Measurements from ENCODE around the gene GPR157.
"Not testable (repeated sequence)": the region's sequence is repeated elsewhere in the genome, so short reads cannot be mapped to it uniquely, and the experiment has no call there.

Gene GPR157

DNA sequence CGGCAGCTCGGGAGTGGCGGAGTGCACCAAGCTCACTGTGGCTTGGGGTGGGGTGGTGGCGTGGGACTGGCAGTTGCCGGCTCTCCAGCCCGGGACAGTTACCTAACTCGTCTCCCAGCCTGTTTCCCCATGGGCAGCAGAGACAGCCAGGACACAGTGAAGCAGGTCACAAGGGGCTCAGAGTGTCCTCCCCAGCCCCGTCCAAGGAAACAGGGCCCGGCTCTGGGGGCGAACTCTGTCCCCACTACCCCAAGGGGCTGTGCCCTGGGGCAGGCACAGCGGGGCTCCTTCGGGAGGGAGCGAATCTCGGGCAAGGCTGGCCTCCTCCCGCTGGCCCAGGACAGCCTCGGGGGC is 759 bp downstream of the GPR157 start:
- DNase-seq (ENCODE audit: low spot score): peak; percentile 34
- ChIA-PET CTCF (interaction anchor here (0.6 to 1.0 kb wide), 4 partner anchors 17 to 360 kb away, joined by 3 to 6 read pairs (median 4); no protein-coding TSS in a partner anchor), POLR2A (ENCODE audit: low non-redundant PET) (interaction anchor here (1.6 kb wide), 1 partner anchor 10 kb away, joined by 3 read pairs; no protein-coding TSS in a partner anchor)
- peak overlapping the region; percentile 83 for H3K27ac ChIP-seq
- TF ChIP-seq CTCF (conservative IDR thresholded peaks at IDR 0.05; ENCODE audit: low read depth): no peak

DNA sequence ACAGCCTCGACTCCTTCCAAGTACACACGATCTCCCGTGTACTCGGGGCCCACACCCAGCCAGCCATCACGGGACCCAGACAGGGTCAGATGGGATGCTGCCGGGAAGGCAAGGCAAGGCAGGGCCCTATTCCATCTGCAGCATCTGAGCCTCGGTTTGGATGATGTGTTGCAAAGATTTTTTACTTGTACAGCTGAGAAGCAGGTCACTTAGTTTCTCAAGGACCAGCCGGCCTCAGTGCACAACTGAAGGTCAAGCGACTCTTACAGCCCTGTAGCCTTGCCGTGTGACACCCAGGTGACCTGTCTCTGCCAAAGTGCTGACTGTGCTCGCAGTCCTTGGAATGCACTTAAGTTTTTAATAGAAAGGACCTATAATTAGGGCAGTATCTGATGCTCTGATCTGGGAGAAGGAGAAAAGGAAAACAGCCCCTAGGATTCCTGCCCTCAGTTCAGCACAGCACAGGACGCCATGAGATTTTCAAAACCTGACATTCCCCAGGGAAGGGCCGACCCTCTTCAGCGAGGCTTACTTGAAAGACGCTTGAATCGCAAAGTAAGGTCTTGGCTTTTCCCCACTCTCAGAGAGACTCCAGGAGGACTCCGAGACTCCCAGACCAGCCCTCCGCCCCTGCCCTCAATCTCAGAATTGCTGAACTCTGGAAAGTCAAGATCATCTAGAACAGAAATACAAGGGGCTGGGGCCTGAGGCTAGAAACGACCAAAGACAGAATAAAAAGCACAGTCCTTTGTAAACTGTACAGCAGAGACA is 1.3 kb downstream of the GPR157 start:
- ChIA-PET CTCF (interaction anchor here (0.6 to 0.7 kb wide), 2 partner anchors 80 to 352 kb away, joined by 3 to 6 read pairs; no protein-coding TSS in a partner anchor), POLR2A (ENCODE audit: low non-redundant PET) (interaction anchor here (0.5 to 1.6 kb wide), 2 partner anchors 9 to 31 kb away, joined by 3 to 7 read pairs; no protein-coding TSS in a partner anchor)
- H3K27ac ChIP-seq: peak overlapping the region; percentile 83
- no peak for DNase-seq (ENCODE audit: low spot score)
- TF ChIP-seq CTCF (conservative IDR thresholded peaks at IDR 0.05; ENCODE audit: low read depth): no peak

GRCh38 chr1:9126511-9126910 is 2.4 kb downstream of the GPR157 start:
- ChIA-PET CTCF (interaction anchor here (0.6 to 0.7 kb wide), 2 partner anchors 329 to 445 kb away, joined by 4 to 5 read pairs; no protein-coding TSS in a partner anchor), POLR2A (ENCODE audit: low non-redundant PET) (no interaction called here)

GRCh38 chr1:9125847-9126246 is 3.1 kb downstream of the GPR157 start:
- ChIA-PET CTCF (interaction anchor here (0.6 to 1.1 kb wide), 2 partner anchors 15 to 330 kb away, joined by 3 to 4 read pairs; no protein-coding TSS in a partner anchor), POLR2A (ENCODE audit: low non-redundant PET) (interaction anchor here (0.5 kb wide), 1 partner anchor 53 kb away, joined by 8 read pairs; no protein-coding TSS in a partner anchor)
- DNase-seq (ENCODE audit: low spot score); H3K27ac ChIP-seq: not testable (repeated sequence)

More at GRCh38 chr1:9126511-9126910, 2.4 kb downstream of the GPR157 start:
- no peak overlapping the region for H3K27ac ChIP-seq
- TF ChIP-seq CTCF (conservative IDR thresholded peaks at IDR 0.05; ENCODE audit: low read depth): no peak
- peak; percentile 36 for DNase-seq (ENCODE audit: low spot score)

DNA sequence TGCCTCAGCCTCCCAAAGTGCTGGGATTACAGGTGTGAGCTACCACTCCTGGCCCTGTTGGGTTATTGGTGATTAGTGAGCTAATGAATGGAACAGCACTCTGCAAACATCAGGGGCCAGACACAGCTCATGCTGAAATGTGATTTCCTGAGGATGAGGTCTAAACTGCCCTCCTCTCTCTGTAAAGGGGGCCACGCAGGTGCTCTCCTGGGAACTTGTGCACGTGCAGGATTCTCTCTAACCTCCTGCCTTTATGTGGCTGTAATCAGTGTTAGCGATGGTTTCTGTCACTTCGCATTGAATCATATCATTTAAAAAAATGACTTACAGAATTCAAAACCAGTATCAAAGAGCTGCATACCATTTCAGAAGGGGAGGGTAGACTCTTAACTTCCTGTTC is 3.6 kb downstream of the GPR157 start:
- TF ChIP-seq CTCF (conservative IDR thresholded peaks at IDR 0.05; ENCODE audit: low read depth): no peak
- H3K27ac ChIP-seq: no peak overlapping the region
- ChIA-PET POLR2A (ENCODE audit: low non-redundant PET) (interaction anchor here (0.5 kb wide), 1 partner anchor 54 kb away, joined by 8 read pairs; no protein-coding TSS in a partner anchor), CTCF (interaction anchor here (0.6 to 1.1 kb wide), 2 partner anchors 13 to 15 kb away, joined by 3 to 5 read pairs; no protein-coding TSS in a partner anchor)
- DNase-seq (ENCODE audit: low spot score): no peak

DNA sequence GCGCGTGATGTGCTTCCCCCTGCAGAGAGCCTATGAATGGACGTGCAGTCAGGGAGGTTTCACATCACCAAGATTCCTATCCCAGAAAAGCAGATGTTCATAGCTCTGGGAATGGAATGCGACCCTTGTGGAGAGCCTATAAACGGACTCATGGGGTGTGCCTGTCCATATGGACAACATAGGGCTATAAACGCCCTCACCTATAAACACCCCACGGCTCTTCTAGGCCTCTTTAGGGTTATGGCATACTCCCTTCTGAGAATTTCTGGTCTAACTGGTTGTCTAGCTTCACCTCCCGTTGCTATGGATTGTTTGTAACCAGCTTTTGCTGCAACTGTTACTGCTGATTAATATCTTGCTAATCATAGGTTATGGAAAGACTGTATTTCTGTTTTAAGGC is 4.5 kb downstream of the GPR157 start:
- CTCF ChIA-PET: interaction anchor here (1.2 kb wide), 1 partner anchor 13 kb away, joined by 4 read pairs; no protein-coding TSS in a partner anchor
- POLR2A ChIA-PET (ENCODE audit: low non-redundant PET); DNase-seq (ENCODE audit: low spot score); H3K27ac ChIP-seq: not testable (repeated sequence)

DNA sequence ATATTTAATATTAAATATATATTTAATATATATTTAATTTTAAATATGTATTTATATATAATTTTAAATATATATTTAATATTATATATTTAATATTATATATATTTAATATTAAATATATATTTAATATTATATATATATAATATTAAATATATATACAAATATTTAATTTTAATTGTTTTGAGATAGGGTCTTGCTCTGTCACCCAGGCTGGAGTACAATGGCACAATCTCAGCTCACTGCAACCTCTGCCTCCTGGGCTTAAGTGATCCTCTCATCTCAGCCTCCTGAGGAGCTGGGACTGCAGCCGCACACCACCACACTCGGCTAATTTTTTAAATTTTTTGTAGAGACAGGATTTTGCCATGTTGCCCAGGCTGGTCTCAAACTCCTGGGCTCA is 5.2 kb downstream of the GPR157 start:
- CTCF ChIA-PET: interaction anchor here (1.2 kb wide), 1 partner anchor 13 kb away, joined by 4 read pairs; no protein-coding TSS in a partner anchor
- POLR2A ChIA-PET (ENCODE audit: low non-redundant PET); H3K27ac ChIP-seq; DNase-seq (ENCODE audit: low spot score): not testable (repeated sequence)
